OCI-LY7 (cell line): ENCODE measurements around the gene NELFCD. TPM values are rescaled to one million over a fixed set of nuclear protein-coding genes. Genes with fewer than 3 reads are reported as not detected.

ENCODE experiments used
- BruUV-seq: library from RNA; stranded (reverse); fragments of 400-500 nt; replicated peaks from 2 replicates; lab custom pipeline; 2021; lab: Mats Ljungman, UMichigan
- CTCF ChIA-PET: fragments of 300-600 bp; sonication (Branson Sonifier 250); formaldehyde crosslinking; loops from one replicate; lab custom pipeline; 2022; ENCODE audit warnings: antibody characterized with exemption; ENCODE audit not compliant: unreplicated experiment; lab: Charles Lee
- POLR2A ChIA-PET: fragments of 300-600 bp; sonication (Branson Sonifier 250); formaldehyde crosslinking; loops from one replicate; lab custom pipeline; 2022; ENCODE audit warnings: antibody characterized with exemption; lab: Charles Lee
- DNase-seq: peaks from one replicate; pipeline ENCODE4 v3.0.0-alpha.2; 2015; ENCODE audit warnings: low spot score
- H2AFZ ChIP-seq: fragments of 200-600 bp; sonication (generic), shearing (Covaris generic); 2 replicates; pipeline ENCODE4 v1.6.1; 2014; ENCODE audit warnings: mild to moderate bottlenecking, antibody characterized with exemption, low read length, moderate library complexity
- H3K27ac ChIP-seq: fragments of 200-600 bp; sonication (generic); 2 replicates; pipeline ENCODE4 v1.5.1; 2014; ENCODE audit warnings: mixed run types, low read depth, mild to moderate bottlenecking, moderate library complexity, low read length, inconsistent platforms; ENCODE audit not compliant: poor library complexity, severe bottlenecking
- H3K36me3 ChIP-seq: fragments of 200-600 bp; sonication (generic); 2 replicates; pipeline ENCODE4 v1.6.1; 2014; ENCODE audit warnings: mild to moderate bottlenecking, antibody characterized with exemption, low read length, moderate library complexity, mixed read lengths; ENCODE audit not compliant: insufficient read depth
- H3K4me1 ChIP-seq: fragments of 200-600 bp; sonication (generic); 2 replicates; pipeline ENCODE4 v1.5.1; 2014; ENCODE audit warnings: mild to moderate bottlenecking, low read length; ENCODE audit not compliant: insufficient read depth, poor library complexity, severe bottlenecking
- H3K4me2 ChIP-seq: fragments of 200-600 bp; sonication (generic); 2 replicates; pipeline ENCODE4 v1.6.1; 2014; ENCODE audit warnings: mild to moderate bottlenecking, low read length
- H3K4me3 ChIP-seq: fragments of 200-600 bp; sonication (generic); 2 replicates; pipeline ENCODE4 v1.5.1; 2014; ENCODE audit warnings: mild to moderate bottlenecking, low read depth, low read length; ENCODE audit not compliant: poor library complexity, severe bottlenecking
- H3K79me2 ChIP-seq: fragments of 200-600 bp; sonication (generic); 2 replicates; pipeline ENCODE4 v1.6.1; 2016; ENCODE audit warnings: low read depth, mild to moderate bottlenecking, low read length, moderate library complexity, mixed read lengths; ENCODE audit not compliant: insufficient read depth
- H3K9me2 ChIP-seq: fragments of 200-600 bp; sonication (generic); 2 replicates; pipeline ENCODE4 v1.6.1; 2016; ENCODE audit warnings: mild to moderate bottlenecking, low read length, mixed read lengths; ENCODE audit not compliant: insufficient read depth
- H3K9me3 ChIP-seq: fragments of 200-600 bp; sonication (generic); 2 replicates; pipeline ENCODE4 v1.6.1; 2014; ENCODE audit warnings: mild to moderate bottlenecking, mixed run types, low read length, mixed read lengths
- H4K20me1 ChIP-seq: fragments of 200-600 bp; sonication (generic); 2 replicates; pipeline ENCODE4 v1.6.1; 2014; ENCODE audit warnings: mild to moderate bottlenecking, antibody characterized with exemption, low read length, moderate library complexity, mixed read lengths; ENCODE audit not compliant: insufficient read depth
- CTCF ChIP-seq: fragments of 200-600 bp; sonication (generic); conservative IDR thresholded peaks from 2 replicates; pipeline ENCODE4 v1.5.1; 2014; ENCODE audit warnings: mild to moderate bottlenecking, antibody characterized with exemption, low read length, moderate library complexity, mixed read lengths
- EZH2phosphoT487 ChIP-seq: fragments of 200-600 bp; sonication (generic); IDR thresholded peaks from 2 replicates; pipeline ENCODE4 v1.6.1; 2018; ENCODE audit warnings: low read depth, borderline replicate concordance, mild to moderate bottlenecking, mixed run types, antibody characterized with exemption, low read length, moderate library complexity, mixed read lengths
- intact Hi-C: fragments of 100-400 bp; cut with micrococcal nuclease; formaldehyde crosslinking; loops from one replicate; pipeline ENCODE4 v1.10.0; 2022; ENCODE audit not compliant: unreplicated experiment
- total RNA-seq, 2 experiments: library from RNA; depleted of rRNA in 1 of 2; stranded (reverse); fragments of >200 nt in 1 of 2; shearing (Covaris generic) in 1 of 2; gene quantifications; 2 replicates each; pipeline ENCODE4 v1.2.3, GENCODE V29; 2014 to 2022

NELFCD gene
- total RNA-seq, 2 experiments from 2014 or later: 90.7 to 143 TPM

GRCh38 chr20:59031564-59032022 lies 50.5 kb downstream of the NELFCD start:
- POLR2A ChIA-PET: interaction anchor here (0.9 to 4.3 kb wide), 12 partner anchors 9 to 140 kb away, joined by 3 to 32 read pairs (median 7); partner anchors contain the start of genes PRELID3B and TUBB1
- CTCF ChIA-PET: interaction anchor here (0.9 kb wide), 1 partner anchor 23 kb away, joined by 3 read pairs; no protein-coding TSS in a partner anchor
- Histone ChIP-seq H3K36me3 (peaks cover 87% of the 10 kb centered on the region), H3K27ac (peak overlapping the region; percentile 57), H3K4me1 (peaks cover 49% of the 10 kb centered on the region), H3K4me3 (peak overlapping the region; percentile 76), H3K9me2 (no peaks in the 10 kb centered on the region), H3K79me2 (peaks cover 63% of the 10 kb centered on the region), H3K4me2 (peak overlapping the region; percentile 97), H2AFZ (no peak overlapping the region), H3K9me3 (no peaks in the 10 kb centered on the region), H4K20me1 (peaks cover 41% of the 10 kb centered on the region)
- intact Hi-C loops: loop anchor here (1.0 to 5.0 kb wide), 3 partner anchors 24 to 139 kb away; partner anchors contain the start of gene CTSZ
- no peak for TF ChIP-seq EZH2phosphoT487
- peak; percentile 48 for DNase-seq
- BruUV-seq: no TSS peak

GRCh38 chr20:59032023-59032712 lies 51.1 kb downstream of the NELFCD start, which contains the start of gene ATP5F1E:
TSS of gene ATP5F1E (minus strand) at chr20:59032335. CDS start at chr20:59032251, 84 bp downstream.
- H4K20me1 ChIP-seq: peaks cover 38% of the 10 kb centered on the region
- H3K79me2 ChIP-seq: peaks cover 64% of the 10 kb centered on the region
- no TSS peak for BruUV-seq
- ChIA-PET CTCF (interaction anchor here (0.9 kb wide), 1 partner anchor 23 kb away, joined by 3 read pairs; no protein-coding TSS in a partner anchor), POLR2A (interaction anchor here (0.6 to 4.3 kb wide), 16 partner anchors 9 to 381 kb away, joined by 3 to 32 read pairs (median 5); partner anchors contain the start of genes PRELID3B and TUBB1)
- peaks cover 87% of the 10 kb centered on the region for H3K36me3 ChIP-seq
- H3K4me2 ChIP-seq: peak within 1 kb of the TSS; percentile 97
- intact Hi-C loops: loop anchor here (1.0 to 5.0 kb wide), 3 partner anchors 25 to 139 kb away; partner anchors contain the start of gene CTSZ
- peak within 1 kb of the TSS; percentile 72 for H3K27ac ChIP-seq
- no peaks in the 10 kb centered on the region for H3K9me3 ChIP-seq
- H3K4me1 ChIP-seq: peaks cover 49% of the 10 kb centered on the region
- H3K4me3 ChIP-seq: peak within 1 kb of the TSS; percentile 76
- TF ChIP-seq EZH2phosphoT487 (no peak), CTCF (no peak)
- no peaks in the 10 kb centered on the region for H3K9me2 ChIP-seq
- DNase-seq: peak; percentile 97
- no peak within 1 kb of the TSS; the same call in 1 of the 2 replicates for H2AFZ ChIP-seq

GRCh38 chr20:59032713-59033059 lies 51.6 kb downstream of the NELFCD start:
- H3K27ac ChIP-seq: peak overlapping the region; percentile 72
- H3K4me1 ChIP-seq: peaks cover 49% of the 10 kb centered on the region
- H3K9me2 ChIP-seq: no peaks in the 10 kb centered on the region
- BruUV-seq: TSS peak; percentile 98
- POLR2A ChIA-PET: interaction anchor here (0.6 to 4.3 kb wide), 9 partner anchors 9 to 51 kb away, joined by 3 to 32 read pairs (median 8); partner anchors contain the start of genes PRELID3B and TUBB1
- peak overlapping the region; percentile 73 for H3K4me2 ChIP-seq
- H3K9me3 ChIP-seq: no peaks in the 10 kb centered on the region
- CTCF ChIA-PET: no interaction called here
- TF ChIP-seq CTCF: peak; percentile 56
- TF ChIP-seq EZH2phosphoT487: no peak
- H3K4me3 ChIP-seq: peak overlapping the region; percentile 76
- intact Hi-C loops: loop anchor here (1.0 to 5.0 kb wide), 3 partner anchors 25 to 140 kb away; partner anchors contain the start of gene CTSZ
- peaks cover 64% of the 10 kb centered on the region for H3K79me2 ChIP-seq
- DNase-seq: no peak
- H2AFZ ChIP-seq: no peak overlapping the region; the same call in 1 of the 2 replicates
- H4K20me1 ChIP-seq: peaks cover 35% of the 10 kb centered on the region
- H3K36me3 ChIP-seq: peaks cover 87% of the 10 kb centered on the region
